B cell (primary cell): ENCODE data around the gene BEST1. TPM values are rescaled to one million over a fixed set of nuclear protein-coding genes. Genes with fewer than 3 reads are reported as not detected.

Experiments
- ATAC-seq: fragments of 200-7000 bp; cut with Tn5 transposase; one replicate; pipeline ENCODE4 v1.10.0; 2021; ENCODE audit warnings: low read depth, mild to moderate bottlenecking, moderate number of reproducible peaks, moderate library complexity
- CTCF ChIA-PET: fragments of 350-600 bp; sonication (Branson Sonifier 250); formaldehyde crosslinking; loops from one replicate; lab custom pipeline; 2021; ENCODE audit warnings: antibody characterized with exemption, inconsistent platforms; lab: Charles Lee
- POLR2A ChIA-PET: fragments of 350-600 bp; sonication (Branson Sonifier 250); formaldehyde crosslinking; loops from one replicate; lab custom pipeline; 2021; ENCODE audit warnings: antibody characterized with exemption; lab: Charles Lee
- DNase-seq: peaks from one replicate; pipeline ENCODE4 v3.0.0; 2013
- H2AFZ ChIP-seq: 2 replicates; pipeline ENCODE4 v1.6.1; 2012; ENCODE audit warnings: mild to moderate bottlenecking, low read depth, low read length; ENCODE audit not compliant: insufficient read depth, poor library complexity, severe bottlenecking
- H3K27ac ChIP-seq, 2 donors: 1 replicate in 1 of 2; 2 replicates in 1 of 2; pipeline ENCODE4 v1.5.1; 2012 to 2013; ENCODE audit warnings: low read length in 2 of 2, mild to moderate bottlenecking in 2 of 2, moderate library complexity in 1 of 2
- H3K27me3 ChIP-seq, 4 experiments: fragments of 200-600 bp in 1 of 4; sonication (generic) in 1 of 4; replicated peaks in 1 of 4; 1 replicate in 2 of 4; 2 replicates in 2 of 4; pipeline versions ENCODE4 v1.6.1 to v1.7.0; 2013 to 2016; ENCODE audit warnings: low read length in 3 of 4, mild to moderate bottlenecking in 2 of 4, mixed read lengths in 1 of 4, moderate library complexity in 1 of 4; ENCODE audit not compliant: insufficient read depth in 4 of 4, control insufficient read depth in 3 of 4; ENCODE audit errors: control extremely low read depth in 1 of 4
- H3K36me3 ChIP-seq, 2 experiments: replicated peaks in 1 of 2; 1 replicate in 1 of 2; 2 replicates in 1 of 2; pipeline versions ENCODE4 v1.6.1 to v1.7.1; 2013; ENCODE audit warnings: low read length in 1 of 2; ENCODE audit not compliant: insufficient read depth in 2 of 2, control insufficient read depth in 1 of 2; ENCODE audit errors: control extremely low read depth in 1 of 2, extremely low read depth in 1 of 2
- H3K4me1 ChIP-seq, 2 donors: fragments of 200-600 bp in 1 of 2; sonication (generic) in 1 of 2; 1 replicate in 1 of 2; 2 replicates in 1 of 2; pipeline versions ENCODE4 v1.5.1 to v1.6.1; 2013 to 2017; ENCODE audit warnings: low read length in 2 of 2; ENCODE audit not compliant: control insufficient read depth in 2 of 2, insufficient read depth in 2 of 2
- H3K4me2 ChIP-seq: replicated peaks from 2 replicates; pipeline ENCODE3; 2012; ENCODE audit warnings: mild to moderate bottlenecking, low read depth, low read length; ENCODE audit not compliant: poor library complexity, severe bottlenecking
- H3K4me3 ChIP-seq, 5 experiments: fragments of 200-600 bp in 1 of 5; sonication (generic) in 1 of 5; 1 replicate in 3 of 5; 2 replicates in 2 of 5; pipeline versions ENCODE4 v1.5.1 to v1.7.0; 2011 to 2016; ENCODE audit warnings: low read length in 4 of 5, mild to moderate bottlenecking in 4 of 5, low read depth in 2 of 5, control low read depth in 1 of 5, moderate library complexity in 1 of 5; ENCODE audit not compliant: insufficient read depth in 1 of 5; ENCODE audit errors: control extremely low read depth in 1 of 5, extremely low read depth in 1 of 5
- H3K79me2 ChIP-seq: fragments of 200-600 bp; sonication (generic); one replicate; pipeline ENCODE4 v1.6.0; 2016; ENCODE audit warnings: low read length; ENCODE audit not compliant: control insufficient read depth, insufficient read depth
- H3K9ac ChIP-seq: fragments of 200-600 bp; sonication (generic); 2 replicates; pipeline ENCODE4 v1.6.1; 2017; ENCODE audit warnings: mild to moderate bottlenecking, low read length, moderate library complexity
- H3K9me3 ChIP-seq, 3 donors: one replicate each; pipeline versions ENCODE4 v1.6.1 to v1.7.1; 2013; ENCODE audit warnings: low read length in 2 of 3; ENCODE audit not compliant: control insufficient read depth in 2 of 3, insufficient read depth in 1 of 3; ENCODE audit errors: control extremely low read depth in 1 of 3
- H4K20me1 ChIP-seq: 2 replicates; pipeline ENCODE4 v1.6.0; 2012; ENCODE audit warnings: mild to moderate bottlenecking, low read length; ENCODE audit not compliant: insufficient read depth, control insufficient read depth, poor library complexity, severe bottlenecking
- H3K27ac Mint-ChIP-seq: one replicate; pipeline ENCODE4 v1.8.0; 2021; ENCODE audit warnings: mixed read lengths
- H3K27me3 Mint-ChIP-seq: one replicate; pipeline ENCODE4 v1.8.0; 2021; ENCODE audit warnings: mixed read lengths
- H3K4me1 Mint-ChIP-seq: one replicate; pipeline ENCODE4 v1.8.0; 2021; ENCODE audit warnings: mixed read lengths
- H3K4me3 Mint-ChIP-seq: one replicate; pipeline ENCODE4 v1.8.0; 2021; ENCODE audit warnings: mixed read lengths
- H3K9me3 Mint-ChIP-seq: one replicate; pipeline ENCODE4 v1.8.0; 2022; ENCODE audit warnings: mixed read lengths; ENCODE audit not compliant: insufficient read depth
- EZH2 ChIP-seq: IDR thresholded peaks from 2 replicates; pipeline ENCODE4 v1.6.1; 2012; ENCODE audit warnings: borderline replicate concordance, low read depth, mild to moderate bottlenecking, moderate library complexity, low read length; ENCODE audit not compliant: insufficient read depth, poor library complexity, severe bottlenecking
- WGBS: methylation state at CpG from one replicate; pipeline ENCODE4 v1.1.5; 2013; ENCODE audit warnings: missing lambda C conversion rate; ENCODE audit not compliant: insufficient coverage; 5-methylcytosine and 5-hydroxymethylcytosine counted together
- intact Hi-C: fragments of 100-400 bp; cut with micrococcal nuclease; formaldehyde crosslinking; loops from one replicate; pipeline ENCODE4 v1.10.0; 2022
- polyA plus RNA-seq: library from polyadenylated mRNA; depleted of rRNA; stranded (reverse); fragments of >200 nt; gene quantifications from 2 replicates; pipeline ENCODE4 v1.2.3, GENCODE V29; 2012
- total RNA-seq, 2 donors: library from RNA; stranded (reverse); fragments of 120-200 nt in 1 of 2; gene quantifications; 1 replicate in 1 of 2; 2 replicates in 1 of 2; pipeline versions ENCODE4 v1.2.3 to v1.2.4, GENCODE V29; 2013 to 2022
- TF ChIP-seq, protein P1 (sequence below): fragments of 200-600 bp; IDR thresholded peaks from one replicate; pipeline ENCODE4 v1.8.0; 2022; ENCODE audit warnings: antibody characterized with exemption, mild to moderate bottlenecking

The BEST1 gene
- total and polyA plus RNA-seq, 2 donors (not counting 1 experiment from before 2014, with no cell fraction given) = 0.07 to 0.99 TPM

DNA sequence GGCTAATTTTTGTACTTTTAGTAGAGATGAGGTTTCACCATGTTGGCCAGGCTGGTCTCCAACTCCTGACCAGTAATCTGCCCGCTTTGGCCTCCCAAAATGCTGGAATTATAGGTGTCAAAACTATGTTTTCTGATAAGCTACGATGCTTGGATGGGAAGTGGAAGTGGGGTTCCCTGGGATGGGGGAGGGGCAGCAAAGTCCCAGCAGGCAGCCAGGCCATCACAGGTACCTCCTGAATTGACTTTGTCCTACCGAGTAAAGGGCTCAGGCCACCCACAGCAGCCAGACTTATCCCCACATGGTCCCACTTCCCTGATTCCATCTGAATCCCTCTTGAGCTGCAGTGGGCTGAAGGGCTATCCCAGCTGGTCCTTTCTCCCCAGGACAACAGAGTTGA, 10.4 kb downstream of the BEST1 start:
- no peak overlapping the region for H3K4me3 ChIP-seq
- H3K79me2 ChIP-seq = peaks cover 37% of the 10 kb centered on the region
- no peak overlapping the region for H3K27ac ChIP-seq
- H3K4me2 ChIP-seq = no peak overlapping the region
- Mint-ChIP-seq H3K27ac (no peak overlapping the region), H3K27me3 (no peaks in the 10 kb centered on the region), H3K4me1 (peaks cover 63% of the 10 kb centered on the region), H3K4me3 (no peak overlapping the region), H3K9me3 (no peaks in the 10 kb centered on the region)
- ChIA-PET CTCF (interaction anchor here (1.8 to 4.6 kb wide), 3 partner anchors 12 to 121 kb away, joined by 13 to 62 read pairs (median 28); partner anchors contain the start of gene BEST1), POLR2A (interaction anchor here (1.1 kb wide), 1 partner anchor 151 kb away, joined by 3 read pairs; no protein-coding TSS in a partner anchor)
- ATAC-seq (no peak), DNase-seq (no peak)
- H3K36me3 ChIP-seq = peaks cover 0 to 31% of the 10 kb centered on the region in 2 experiments
- H3K27me3 ChIP-seq = peaks cover 0 to 11% (median 2%) of the 10 kb centered on the region in 4 experiments
- H4K20me1 ChIP-seq = peaks cover 17% of the 10 kb centered on the region
- 87% methylated on average over 3 of the region's 3 CpGs for WGBS
- intact Hi-C loops = no loop called here
- TF ChIP-seq, protein P1, sequence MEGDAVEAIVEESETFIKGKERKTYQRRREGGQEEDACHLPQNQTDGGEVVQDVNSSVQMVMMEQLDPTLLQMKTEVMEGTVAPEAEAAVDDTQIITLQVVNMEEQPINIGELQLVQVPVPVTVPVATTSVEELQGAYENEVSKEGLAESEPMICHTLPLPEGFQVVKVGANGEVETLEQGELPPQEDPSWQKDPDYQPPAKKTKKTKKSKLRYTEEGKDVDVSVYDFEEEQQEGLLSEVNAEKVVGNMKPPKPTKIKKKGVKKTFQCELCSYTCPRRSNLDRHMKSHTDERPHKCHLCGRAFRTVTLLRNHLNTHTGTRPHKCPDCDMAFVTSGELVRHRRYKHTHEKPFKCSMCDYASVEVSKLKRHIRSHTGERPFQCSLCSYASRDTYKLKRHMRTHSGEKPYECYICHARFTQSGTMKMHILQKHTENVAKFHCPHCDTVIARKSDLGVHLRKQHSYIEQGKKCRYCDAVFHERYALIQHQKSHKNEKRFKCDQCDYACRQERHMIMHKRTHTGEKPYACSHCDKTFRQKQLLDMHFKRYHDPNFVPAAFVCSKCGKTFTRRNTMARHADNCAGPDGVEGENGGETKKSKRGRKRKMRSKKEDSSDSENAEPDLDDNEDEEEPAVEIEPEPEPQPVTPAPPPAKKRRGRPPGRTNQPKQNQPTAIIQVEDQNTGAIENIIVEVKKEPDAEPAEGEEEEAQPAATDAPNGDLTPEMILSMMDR = no peak
- TF ChIP-seq EZH2 = no peak
- H3K9me3 ChIP-seq = peaks cover 0 to 9% (median 0%) of the 10 kb centered on the region in 3 donors
- no peak overlapping the region for H3K9ac ChIP-seq
- H2AFZ ChIP-seq = no peak overlapping the region
- H3K4me1 ChIP-seq = peaks cover 43 to 50% of the 10 kb centered on the region in 2 donors

GRCh38 chr11:61961570-61962212, 11.5 kb downstream of the BEST1 start:
- Histone ChIP-seq H3K9ac (no peak overlapping the region), H3K4me3 (no peak overlapping the region), H4K20me1 (peaks cover 28% of the 10 kb centered on the region), H3K27ac (peak overlapping the region in 1 of 2 donors; percentile 89), H2AFZ (no peak overlapping the region), H3K79me2 (peaks cover 49% of the 10 kb centered on the region), H3K36me3 (peaks cover 0 to 33% of the 10 kb centered on the region in 2 experiments), H3K27me3 (no peaks in the 10 kb centered on the region), H3K9me3 (peaks cover 0 to 4% (median 0%) of the 10 kb centered on the region in 3 donors), H3K4me1 (peaks cover 41 to 53% of the 10 kb centered on the region in 2 donors), H3K4me2 (peak overlapping the region; percentile 65)
- WGBS = 97% methylated on average over 8 of the region's 8 CpGs
- DNase-seq (no peak), ATAC-seq (no peak)
- ChIA-PET POLR2A (interaction anchor here (1.1 kb wide), 1 partner anchor 152 kb away, joined by 3 read pairs; no protein-coding TSS in a partner anchor), CTCF (interaction anchor here (0.9 to 4.6 kb wide), 8 partner anchors 13 to 165 kb away, joined by 3 to 62 read pairs (median 8); partner anchors contain the start of gene BEST1)
- Mint-ChIP-seq H3K9me3 (no peaks in the 10 kb centered on the region), H3K4me1 (peaks cover 57% of the 10 kb centered on the region), H3K27me3 (no peaks in the 10 kb centered on the region), H3K4me3 (peak overlapping the region; percentile 40), H3K27ac (peak overlapping the region; percentile 84)
- TF ChIP-seq EZH2 = no peak
- TF ChIP-seq, protein P1 = no peak
- intact Hi-C loops = no loop called here
